RWPE1 (cell line): ENCODE measurements around the gene CSPG4.
"Not testable (repeated sequence)": the region's sequence is repeated elsewhere in the genome, so short reads cannot be mapped to it uniquely, and the experiment has no call there.

Experiments
- CTCF ChIA-PET: fragments of 350-600 bp; sonication (Branson Sonifier 250); formaldehyde crosslinking; extraction: SDS; loops from one replicate; lab custom pipeline; 2021; lab: Yijun Ruan, JAX
- POLR2A ChIA-PET: fragments of 400-600 bp; formaldehyde crosslinking; extraction: SDS; loops from one replicate; lab custom pipeline; 2020; ENCODE audit warnings: antibody characterized with exemption; ENCODE audit not compliant: low non-redundant PET; lab: Yijun Ruan, JAX
- DNase-seq: peaks from one replicate; pipeline ENCODE4 v3.0.0; 2012; ENCODE audit warnings: low spot score
- H3K27ac ChIP-seq: fragments of 450-650 bp; 2 replicates; pipeline ENCODE4 v1.5.1; 2017
- CTCF ChIP-seq: fragments of 450-650 bp; conservative IDR thresholded peaks from 2 replicates; pipeline ENCODE4 v1.5.1; 2017; ENCODE audit warnings: low read depth, mild to moderate bottlenecking

The CSPG4 gene

GRCh38 chr15:75636026-75636425 lies 76.6 kb downstream of the CSPG4 start:
- no peak for TF ChIP-seq CTCF
- POLR2A ChIA-PET, result interaction anchor here (0.6 kb wide), 1 partner anchor 42 kb away, joined by 4 read pairs; no protein-coding TSS in a partner anchor
- CTCF ChIA-PET, result interaction anchor here (0.7 kb wide), 1 partner anchor 115 kb away, joined by 3 read pairs; no protein-coding TSS in a partner anchor
- H3K27ac ChIP-seq, result peak overlapping the region; percentile 28
- no peak for DNase-seq

GRCh38 chr15:75633922-75634321 lies 78.7 kb downstream of the CSPG4 start:
- peak overlapping the region; percentile 36 for H3K27ac ChIP-seq
- CTCF ChIA-PET, DNase-seq, POLR2A ChIA-PET: not testable (repeated sequence)

GRCh38 chr15:75631935-75632334 lies 80.7 kb downstream of the CSPG4 start:
- DNase-seq, result no peak
- CTCF ChIA-PET, result no interaction called here
- POLR2A ChIA-PET, result no interaction called here
- no peak for TF ChIP-seq CTCF
- H3K27ac ChIP-seq, result no peak overlapping the region

GRCh38 chr15:75625542-75626347 lies 86.9 kb downstream of the CSPG4 start, which contains the start of gene SNUPN:
SNUPN (minus strand) TSS chr15:75625725; CDS start chr15:75621051, 4,674 bp downstream.
- ChIA-PET POLR2A (interaction anchor here (0.6 to 1.0 kb wide), 3 partner anchors 14 to 1960 kb away, joined by 3 to 8 read pairs (median 6); partner anchors contain the start of genes IMP3 and PTPN9), CTCF (interaction anchor here (0.6 to 1.5 kb wide), 2 partner anchors 22 to 1469 kb away, joined by 3 to 5 read pairs; partner anchors contain the start of gene SNX33)
- TF ChIP-seq CTCF, result no peak
- H3K27ac ChIP-seq, result peak within 1 kb of the TSS; percentile 97
- peak; percentile 97 for DNase-seq
